HG02840 (cell line): Measurements from ENCODE around the gene XIRP1.

Experiments
- ATAC-seq: cut with Tn5 transposase; IDR thresholded peaks from one replicate; pipeline ENCODE4 v1.9.1; 2021; ENCODE audit warnings: mild to moderate bottlenecking, moderate library complexity, moderate number of reproducible peaks; ENCODE audit not compliant: unreplicated experiment, low FRiP score

The XIRP1 gene

GRCh38 chr3:39209329-39209970 lies 17.1 kb upstream of the XIRP1 start:
- ATAC-seq, result no peak

GRCh38 chr3:39208463-39209055 lies 16.2 kb upstream of the XIRP1 start:
- no peak for ATAC-seq

GRCh38 chr3:39207361-39208186 lies 15.2 kb upstream of the XIRP1 start:
- no peak for ATAC-seq

GRCh38 chr3:39205919-39206516 lies 13.6 kb upstream of the XIRP1 start:
- no peak for ATAC-seq

- no peak for ATAC-seq
Observed at GRCh38 chr3:39205131-39205530, 12.7 kb upstream of the XIRP1 start.

GRCh38 chr3:39203860-39204259 lies 11.5 kb upstream of the XIRP1 start:
- ATAC-seq, result no peak

GRCh38 chr3:39203402-39203801 lies 11.0 kb upstream of the XIRP1 start:
- ATAC-seq, result no peak

GRCh38 chr3:39202094-39202493 lies 9.7 kb upstream of the XIRP1 start:
- ATAC-seq, result no peak

- ATAC-seq, result no peak
Observed at GRCh38 chr3:39196671-39197356, 4.4 kb upstream of the XIRP1 start.

GRCh38 chr3:39196034-39196433 lies 3.6 kb upstream of the XIRP1 start:
- no peak for ATAC-seq

GRCh38 chr3:39193391-39193790 lies 996 bp upstream of the XIRP1 start:
- no peak for ATAC-seq

- no peak for ATAC-seq
Observed at GRCh38 chr3:39191773-39192172, 622 bp downstream of the XIRP1 start.

GRCh38 chr3:39191111-39191510 lies 1.3 kb downstream of the XIRP1 start:
- ATAC-seq, result no peak

GRCh38 chr3:39190281-39191025 lies 1.9 kb downstream of the XIRP1 start:
- ATAC-seq, result no peak

GRCh38 chr3:39189959-39190269 lies 2.5 kb downstream of the XIRP1 start:
- ATAC-seq, result no peak

GRCh38 chr3:39189150-39189958 lies 3.0 kb downstream of the XIRP1 start:
- ATAC-seq, result no peak

- ATAC-seq, result no peak
Observed at GRCh38 chr3:39188271-39189149, 3.9 kb downstream of the XIRP1 start.

GRCh38 chr3:39187372-39188155 lies 4.8 kb downstream of the XIRP1 start:
- no peak for ATAC-seq
